ENCODE measurements around the gene KIFC3. TPM values are rescaled to one million over a fixed set of nuclear protein-coding genes. Genes with fewer than 3 reads are reported as not detected.

Gene KIFC3
- total and polyA plus RNA-seq, 2 of the 13 experiments (the other 11 are each of a cell fraction or from before 2014, with no cell fraction given), result 42.1 to 45.3 TPM

DNA sequence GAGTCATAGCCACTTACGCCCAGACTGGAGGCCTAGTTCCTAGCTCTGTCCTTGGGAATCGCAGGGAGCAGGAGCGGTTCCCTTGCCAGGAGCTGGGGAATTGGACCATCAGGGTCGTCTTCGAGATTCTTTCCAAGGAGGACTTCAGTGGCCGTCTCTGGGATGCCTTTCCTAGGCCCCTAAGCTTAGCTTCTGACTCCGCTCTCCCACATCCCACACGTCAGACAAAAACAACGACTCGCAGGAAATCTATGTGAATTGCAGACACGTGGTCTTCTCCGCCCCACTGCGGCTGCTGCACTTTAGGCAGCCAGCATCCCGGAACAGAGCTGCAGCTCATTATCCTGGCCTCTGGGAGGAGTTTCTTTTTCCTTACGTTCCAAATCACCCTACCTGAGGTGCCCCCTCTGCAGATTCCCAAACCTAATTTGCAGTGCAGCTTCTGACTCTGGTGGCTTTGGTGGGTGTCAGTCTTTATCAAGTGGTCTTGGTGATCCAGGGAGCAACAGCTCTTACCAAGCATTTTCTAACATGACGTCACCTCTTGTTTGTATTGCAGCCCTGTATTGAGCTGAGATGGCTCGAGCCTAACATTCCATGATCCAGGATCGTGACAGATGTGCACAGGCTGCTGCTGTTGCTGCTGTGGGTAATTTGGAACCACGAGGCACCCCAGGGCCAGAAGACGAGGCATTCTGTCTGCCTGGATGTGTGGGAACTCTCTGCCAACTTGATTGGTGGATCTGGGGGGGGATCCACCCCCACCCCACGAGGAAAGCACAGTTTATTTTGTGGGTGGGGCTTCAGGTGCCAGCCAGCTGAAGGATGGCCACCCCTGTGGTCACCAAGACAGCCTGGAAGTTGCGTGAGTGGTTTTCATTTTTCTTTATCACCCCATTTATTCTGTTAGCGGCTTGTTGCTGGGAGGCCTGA, 65.6 kb downstream of the KIFC3 start (continued):
- TF ChIP-seq MAZ (IDR thresholded peaks at IDR 0.05; ENCODE audit: borderline replicate concordance, low read depth, low read length), result no peak
- peak; percentile 55; the same call in 1 of the 2 replicates for TF ChIP-seq MAZ (CRISPR knock-in tag; IDR thresholded peaks at IDR 0.05; ENCODE audit: low read depth)
- TF ChIP-seq, protein P1, sequence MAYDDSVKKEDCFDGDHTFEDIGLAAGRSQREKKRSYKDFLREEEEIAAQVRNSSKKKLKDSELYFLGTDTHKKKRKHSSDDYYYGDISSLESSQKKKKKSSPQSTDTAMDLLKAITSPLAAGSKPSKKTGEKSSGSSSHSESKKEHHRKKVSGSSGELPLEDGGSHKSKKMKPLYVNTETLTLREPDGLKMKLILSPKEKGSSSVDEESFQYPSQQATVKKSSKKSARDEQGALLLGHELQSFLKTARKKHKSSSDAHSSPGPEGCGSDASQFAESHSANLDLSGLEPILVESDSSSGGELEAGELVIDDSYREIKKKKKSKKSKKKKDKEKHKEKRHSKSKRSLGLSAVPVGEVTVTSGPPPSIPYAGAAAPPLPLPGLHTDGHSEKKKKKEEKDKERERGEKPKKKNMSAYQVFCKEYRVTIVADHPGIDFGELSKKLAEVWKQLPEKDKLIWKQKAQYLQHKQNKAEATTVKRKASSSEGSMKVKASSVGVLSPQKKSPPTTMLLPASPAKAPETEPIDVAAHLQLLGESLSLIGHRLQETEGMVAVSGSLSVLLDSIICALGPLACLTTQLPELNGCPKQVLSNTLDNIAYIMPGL (CRISPR knock-in tag; IDR thresholded peaks at IDR 0.05; ENCODE audit: borderline replicate concordance in 1 of 2, low read depth in 1 of 2), result 0 out of 4 replicates have a peak, but pooled peaks of 1 of the 2 experiments have one; percentile 22
- TF ChIP-seq CBX1 (IDR thresholded peaks at IDR 0.05; ENCODE audit: low read depth), result peak; percentile 40
- no peak for TF ChIP-seq ZBTB14 (CRISPR knock-in tag; IDR thresholded peaks at IDR 0.05)
- 0 out of 2 replicates have a peak, but pooled peaks have one; percentile 8 for TF ChIP-seq RBFOX2 (IDR thresholded peaks at IDR 0.05; ENCODE audit: low read depth, low read length)
- peak; percentile 46 for TF ChIP-seq TBL1XR1 (IDR thresholded peaks at IDR 0.05; ENCODE audit: borderline replicate concordance, low read length, partially characterized antibody)
- TF ChIP-seq, protein P2, sequence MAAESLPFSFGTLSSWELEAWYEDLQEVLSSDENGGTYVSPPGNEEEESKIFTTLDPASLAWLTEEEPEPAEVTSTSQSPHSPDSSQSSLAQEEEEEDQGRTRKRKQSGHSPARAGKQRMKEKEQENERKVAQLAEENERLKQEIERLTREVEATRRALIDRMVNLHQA (CRISPR knock-in tag; IDR thresholded peaks at IDR 0.05), result no peak
- TF ChIP-seq KDM2A (CRISPR knock-in tag; IDR thresholded peaks at IDR 0.05; ENCODE audit: borderline replicate concordance, low read depth), result no peak; the same call in 1 of the 2 replicates
- peak; percentile 27; the same call in 1 of the 2 replicates for TF ChIP-seq HOXA5 (CRISPR knock-in tag; IDR thresholded peaks at IDR 0.05)
- no peak for TF ChIP-seq ZFP41 (CRISPR knock-in tag; IDR thresholded peaks at IDR 0.05; ENCODE audit: borderline replicate concordance)
- TF ChIP-seq ZNF713 (CRISPR knock-in tag; IDR thresholded peaks at IDR 0.05), result 0 out of 2 replicates have a peak, but pooled peaks have one; percentile 53
- 0 out of 2 replicates have a peak, but pooled peaks have one; percentile 47 for TF ChIP-seq XBP1 (CRISPR knock-in tag; IDR thresholded peaks at IDR 0.05)
- TF ChIP-seq NR2F1 (CRISPR knock-in tag; IDR thresholded peaks at IDR 0.05), result no peak
- TF ChIP-seq TBX2 (CRISPR knock-in tag; IDR thresholded peaks at IDR 0.05; ENCODE audit: borderline replicate concordance), result peak; percentile 79
- TF ChIP-seq POLR2G (IDR thresholded peaks at IDR 0.05; ENCODE audit: low read depth, low read length), result peak; percentile 56; the same call in 1 of the 2 replicates
- no peak for TF ChIP-seq ZNF333 (CRISPR knock-in tag; IDR thresholded peaks at IDR 0.05; ENCODE audit: borderline replicate concordance)
- TF ChIP-seq NFIB (CRISPR knock-in tag; IDR thresholded peaks at IDR 0.05; ENCODE audit: borderline replicate concordance), result no peak
- no peak for TF ChIP-seq ZNF496 (CRISPR knock-in tag; IDR thresholded peaks at IDR 0.05; ENCODE audit: insufficient replicate concordance)
- TF ChIP-seq TEAD2 (CRISPR knock-in tag; IDR thresholded peaks at IDR 0.05), result 0 out of 2 replicates have a peak, but pooled peaks have one; percentile 4
- TF ChIP-seq HDAC1 (CRISPR knock-in tag; IDR thresholded peaks at IDR 0.05), result peak; percentile 38; the same call in 1 of the 2 replicates
- TF ChIP-seq, protein P3, sequence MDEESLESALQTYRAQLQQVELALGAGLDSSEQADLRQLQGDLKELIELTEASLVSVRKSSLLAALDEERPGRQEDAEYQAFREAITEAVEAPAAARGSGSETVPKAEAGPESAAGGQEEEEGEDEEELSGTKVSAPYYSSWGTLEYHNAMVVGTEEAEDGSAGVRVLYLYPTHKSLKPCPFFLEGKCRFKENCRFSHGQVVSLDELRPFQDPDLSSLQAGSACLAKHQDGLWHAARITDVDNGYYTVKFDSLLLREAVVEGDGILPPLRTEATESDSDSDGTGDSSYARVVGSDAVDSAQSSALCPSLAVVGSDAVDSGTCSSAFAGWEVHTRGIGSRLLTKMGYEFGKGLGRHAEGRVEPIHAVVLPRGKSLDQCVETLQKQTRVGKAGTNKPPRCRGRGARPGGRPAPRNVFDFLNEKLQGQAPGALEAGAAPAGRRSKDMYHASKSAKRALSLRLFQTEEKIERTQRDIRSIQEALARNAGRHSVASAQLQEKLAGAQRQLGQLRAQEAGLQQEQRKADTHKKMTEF (CRISPR knock-in tag; IDR thresholded peaks at IDR 0.05), result peak; percentile 63; the same call in 1 of the 2 replicates
- peak; percentile 38; the same call in 1 of the 2 replicates for TF ChIP-seq RFX5 (IDR thresholded peaks at IDR 0.05; ENCODE audit: low read depth, low read length)
- no peak for TF ChIP-seq ETV6 (CRISPR knock-in tag; conservative IDR thresholded peaks at IDR 0.05)

Measured in HepG2 (cell line).